Fibroblast of lung (primary cell): ENCODE measurements around the gene DNAAF1. TPM values are rescaled to one million over a fixed set of nuclear protein-coding genes. Genes with fewer than 3 reads are reported as not detected.

Experiments
- DNase-seq, 2 donors: peaks; one replicate each; pipeline versions ENCODE4 v3.0.0 to v3.0.0-alpha.2; 2010; ENCODE audit warnings: low read depth in 2 of 2
- H2AFZ ChIP-seq: 2 replicates; pipeline ENCODE4 v1.5.1; 2012; ENCODE audit warnings: low read length, control low read depth, inconsistent platforms
- H3K27ac ChIP-seq: 2 replicates; pipeline ENCODE4 v1.5.1; 2011; ENCODE audit warnings: low read length, control low read depth; ENCODE audit not compliant: insufficient read depth
- H3K27me3 ChIP-seq: 2 replicates; pipeline ENCODE4 v1.5.1; 2011; ENCODE audit warnings: mild to moderate bottlenecking, low read length; ENCODE audit not compliant: control insufficient read depth, insufficient read depth
- H3K36me3 ChIP-seq: 2 replicates; pipeline ENCODE4 v1.5.1; 2011; ENCODE audit warnings: low read length; ENCODE audit not compliant: control insufficient read depth, insufficient read depth
- H3K4me1 ChIP-seq: 2 replicates; pipeline ENCODE4 v1.5.1; 2011; ENCODE audit warnings: low read length; ENCODE audit not compliant: control insufficient read depth, insufficient read depth; ENCODE audit errors: extremely low read depth
- H3K4me2 ChIP-seq: 2 replicates; pipeline ENCODE4 v1.5.1; 2011; ENCODE audit warnings: low read length, control low read depth; ENCODE audit not compliant: insufficient read depth; ENCODE audit errors: extremely low read depth
- H3K4me3 ChIP-seq, 4 experiments: fragments of 200-600 bp in 1 of 4; sonication (generic) in 1 of 4; replicated peaks in 1 of 4; 2 replicates each; pipeline ENCODE4 v1.5.1; 2011 to 2016; ENCODE audit warnings: low read length in 4 of 4, low read depth in 3 of 4, mild to moderate bottlenecking in 3 of 4, control low read depth in 2 of 4, inconsistent platforms in 1 of 4, mixed read lengths in 1 of 4; ENCODE audit not compliant: insufficient read depth in 1 of 4; ENCODE audit errors: control extremely low read depth in 1 of 4
- H3K79me2 ChIP-seq: 2 replicates; pipeline ENCODE4 v1.5.1; 2012; ENCODE audit warnings: mild to moderate bottlenecking, low read length, inconsistent platforms; ENCODE audit not compliant: control insufficient read depth, insufficient read depth
- H3K9ac ChIP-seq: 2 replicates; pipeline ENCODE4 v1.5.1; 2011; ENCODE audit warnings: mild to moderate bottlenecking, low read length, control low read depth; ENCODE audit not compliant: insufficient read depth
- H3K9me3 ChIP-seq: 2 replicates; pipeline ENCODE4 v1.5.1; 2012; ENCODE audit warnings: low read depth, low read length; ENCODE audit not compliant: control insufficient read depth, insufficient read depth
- H4K20me1 ChIP-seq: 2 replicates; pipeline ENCODE4 v1.5.1; 2011; ENCODE audit warnings: low read length; ENCODE audit not compliant: control insufficient read depth, insufficient read depth; ENCODE audit errors: extremely low read depth
- CTCF ChIP-seq, 2 donors: IDR thresholded peaks in 1 of 2; conservative IDR thresholded peaks in 1 of 2; 1 replicate in 1 of 2; 2 replicates in 1 of 2; pipeline ENCODE4 v1.5.1; 2011 to 2012; ENCODE audit warnings: low read length in 2 of 2, control low read depth in 1 of 2, inconsistent platforms in 1 of 2, low read depth in 1 of 2, mild to moderate bottlenecking in 1 of 2
- EZH2 ChIP-seq: IDR thresholded peaks from 2 replicates; pipeline ENCODE4 v1.5.1; 2012; ENCODE audit warnings: low read length, control low read depth, mild to moderate bottlenecking; ENCODE audit errors: missing control alignments
- polyA plus RNA-seq, 2 donors: library from polyadenylated mRNA; depleted of rRNA in 1 of 2; stranded (reverse) in 1 of 2; unstranded in 1 of 2; fragments of >200 nt; gene quantifications; 2 replicates each; pipeline ENCODE4 v1.2.1, GENCODE V29; 2011 to 2012; ENCODE audit warnings: missing spikeins in 1 of 2
- total RNA-seq: library from RNA; depleted of rRNA; stranded (reverse); fragments of >200 nt; gene quantifications from 2 replicates; pipeline ENCODE4 v1.2.1, GENCODE V29; 2014

Gene DNAAF1
- total and polyA plus RNA-seq, 2 donors (not counting 1 experiment from before 2014, with no cell fraction given), result not detected

GRCh38 chr16:84212154-84212553, 67.0 kb downstream of the DNAAF1 start:
- no peak overlapping the region for H3K27ac ChIP-seq
- H3K4me3 ChIP-seq, result no peak overlapping the region
- H3K4me1 ChIP-seq, result no peaks in the 10 kb centered on the region
- no peaks in the 10 kb centered on the region for H3K9me3 ChIP-seq
- no peaks in the 10 kb centered on the region for H3K36me3 ChIP-seq
- no peaks in the 10 kb centered on the region for H3K79me2 ChIP-seq
- DNase-seq, result no peak
- H3K27me3 ChIP-seq, result no peaks in the 10 kb centered on the region
- no peaks in the 10 kb centered on the region for H4K20me1 ChIP-seq
- no peak overlapping the region for H3K9ac ChIP-seq
- H2AFZ ChIP-seq, result no peak overlapping the region
- no peak overlapping the region for H3K4me2 ChIP-seq
- TF ChIP-seq CTCF (conservative IDR thresholded peaks at IDR 0.05 in 1 of 2, IDR thresholded peaks at IDR 0.05 in 1 of 2; ENCODE audit: low read depth in 1 of 2, low read length in 2 of 2) (no peak), EZH2 (no peak)

- Histone ChIP-seq H3K9ac (no peak overlapping the region), H3K27me3 (no peaks in the 10 kb centered on the region), H3K36me3 (no peaks in the 10 kb centered on the region), H3K4me2 (no peak overlapping the region), H2AFZ (no peak overlapping the region), H4K20me1 (no peaks in the 10 kb centered on the region), H3K79me2 (no peaks in the 10 kb centered on the region), H3K9me3 (no peaks in the 10 kb centered on the region), H3K27ac (no peak overlapping the region), H3K4me1 (no peaks in the 10 kb centered on the region), H3K4me3 (no peak overlapping the region)
- no peak for DNase-seq
- TF ChIP-seq CTCF (conservative IDR thresholded peaks at IDR 0.05 in 1 of 2, IDR thresholded peaks at IDR 0.05 in 1 of 2; ENCODE audit: low read depth in 1 of 2, low read length in 2 of 2), result no peak
- TF ChIP-seq EZH2, result no peak
Observed at GRCh38 chr16:84212631-84213030, 67.5 kb downstream of the DNAAF1 start.

- H3K79me2 ChIP-seq, result no peaks in the 10 kb centered on the region
- H2AFZ ChIP-seq, result no peak overlapping the region
- H3K9me3 ChIP-seq, result no peaks in the 10 kb centered on the region
- H3K4me2 ChIP-seq, result no peak overlapping the region
- H3K27me3 ChIP-seq, result peaks cover 3% of the 10 kb centered on the region
- no peak overlapping the region for H3K9ac ChIP-seq
- no peaks in the 10 kb centered on the region for H4K20me1 ChIP-seq
- H3K36me3 ChIP-seq, result no peaks in the 10 kb centered on the region
- no peak for DNase-seq
- H3K27ac ChIP-seq, result no peak overlapping the region
- no peak overlapping the region for H3K4me3 ChIP-seq
- no peaks in the 10 kb centered on the region for H3K4me1 ChIP-seq
- TF ChIP-seq EZH2, result no peak
- no peak for TF ChIP-seq CTCF (conservative IDR thresholded peaks at IDR 0.05 in 1 of 2, IDR thresholded peaks at IDR 0.05 in 1 of 2; ENCODE audit: low read depth in 1 of 2, low read length in 2 of 2)
Observed at GRCh38 chr16:84214451-84215066, 69.5 kb downstream of the DNAAF1 start.
